GM18907 (cell line): ENCODE measurements around the gene BMF.
"Not testable (repeated sequence)": the region's sequence is repeated elsewhere in the genome, so short reads cannot be mapped to it uniquely, and the experiment has no call there.

Experiments
- ATAC-seq: cut with Tn5 transposase; IDR thresholded peaks from one replicate; pipeline ENCODE4 v1.9.1; 2021; ENCODE audit warnings: mild to moderate bottlenecking, moderate library complexity; ENCODE audit not compliant: unreplicated experiment

BMF gene

GRCh38 chr15:40108855-40109735 is at the start of gene BMF:
TSS of gene BMF (minus strand) at chr15:40108879. CDS start at chr15:40106086, 2,793 bp downstream.
- ATAC-seq = peak; percentile 65

GRCh38 chr15:40157778-40158447 is 49.2 kb upstream of the BMF start:
- no peak for ATAC-seq

GRCh38 chr15:40155270-40155910 is 46.7 kb upstream of the BMF start:
- ATAC-seq = no peak

- not testable (repeated sequence) for ATAC-seq
Measured at GRCh38 chr15:40154821-40155220, 46.1 kb upstream of the BMF start.

- no peak for ATAC-seq
Measured at GRCh38 chr15:40151991-40152390, 43.3 kb upstream of the BMF start.

- no peak for ATAC-seq
Measured at GRCh38 chr15:40151499-40151898, 42.8 kb upstream of the BMF start.

- no peak for ATAC-seq
Measured at GRCh38 chr15:40150163-40150925, 41.7 kb upstream of the BMF start.

GRCh38 chr15:40149339-40149738 is 40.7 kb upstream of the BMF start:
- ATAC-seq = no peak

GRCh38 chr15:40146037-40146436 is 37.4 kb upstream of the BMF start:
- ATAC-seq = no peak

GRCh38 chr15:40142428-40142827 is 33.7 kb upstream of the BMF start:
- ATAC-seq = no peak

GRCh38 chr15:40138201-40138570 is 29.5 kb upstream of the BMF start:
- not testable (repeated sequence) for ATAC-seq

GRCh38 chr15:40137303-40138200 is 28.9 kb upstream of the BMF start:
- no peak for ATAC-seq

GRCh38 chr15:40136470-40137302 is 28.0 kb upstream of the BMF start:
- ATAC-seq = no peak

- ATAC-seq = not testable (repeated sequence)
Measured at GRCh38 chr15:40135846-40136450, 27.3 kb upstream of the BMF start.

GRCh38 chr15:40134885-40135284 is 26.2 kb upstream of the BMF start:
- no peak for ATAC-seq

GRCh38 chr15:40133544-40133943 is 24.9 kb upstream of the BMF start:
- no peak for ATAC-seq

GRCh38 chr15:40130799-40131502 is 22.3 kb upstream of the BMF start:
- ATAC-seq = no peak

GRCh38 chr15:40130118-40130517 is 21.4 kb upstream of the BMF start:
- ATAC-seq = no peak
